ENCODE results near the gene ACVRL1. TPM values are rescaled to one million over a fixed set of nuclear protein-coding genes. Genes with fewer than 3 reads are reported as not detected.

Gene ACVRL1
- polyA plus RNA-seq, 1 experiment = 13.1 TPM

- Histone ChIP-seq H3K4me3 (ENCODE audit: low read depth, low read length) (no peak overlapping the region), H3K36me3 (ENCODE audit: control insufficient read depth, insufficient read depth, low read length) (no peaks in the 10 kb centered on the region), H3K27me3 (ENCODE audit: control insufficient read depth, insufficient read depth, low read length) (no peaks in the 10 kb centered on the region; the same call in 1 of the 2 replicates)
- DNase-seq (ENCODE audit: low read depth) = no peak
- TF ChIP-seq CTCF (IDR thresholded peaks at IDR 0.05; ENCODE audit: insufficient read depth, low read depth, low read length) = no peak
- ChIA-PET POLR2A (no interaction called here), CTCF (interaction anchor here (1.0 to 8.8 kb wide), 9 partner anchors 10 to 59 kb away, joined by 3 to 165 read pairs (median 13); partner anchors contain the start of genes ACVR1B and ACVRL1)
These were observed 18.2 kb downstream of the ACVRL1 start for GRCh38 chr12:51925346-51926063.

- H3K27me3 ChIP-seq (ENCODE audit: control insufficient read depth, insufficient read depth, low read length) = no peaks in the 10 kb centered on the region; the same call in 1 of the 2 replicates
- H3K36me3 ChIP-seq (ENCODE audit: control insufficient read depth, insufficient read depth, low read length) = no peaks in the 10 kb centered on the region
- DNase-seq (ENCODE audit: low read depth) = no peak
- ChIA-PET CTCF (interaction anchor here (1.0 to 8.8 kb wide), 9 partner anchors 8 to 58 kb away, joined by 3 to 165 read pairs (median 11); partner anchors contain the start of gene ACVRL1), POLR2A (no interaction called here)
- H3K4me3 ChIP-seq (ENCODE audit: low read depth, low read length) = no peak overlapping the region
- no peak for TF ChIP-seq CTCF (IDR thresholded peaks at IDR 0.05; ENCODE audit: insufficient read depth, low read depth, low read length)
These were observed 18.8 kb downstream of the ACVRL1 start for GRCh38 chr12:51926064-51926632.

GRCh38 chr12:51926718-51927117, 19.4 kb downstream of the ACVRL1 start:
- no peak for DNase-seq (ENCODE audit: low read depth)
- H3K4me3 ChIP-seq (ENCODE audit: low read depth, low read length) = no peak overlapping the region
- H3K36me3 ChIP-seq (ENCODE audit: control insufficient read depth, insufficient read depth, low read length) = no peaks in the 10 kb centered on the region
- TF ChIP-seq CTCF (IDR thresholded peaks at IDR 0.05; ENCODE audit: insufficient read depth, low read depth, low read length) = peak; percentile 44; the same call in 1 of the 2 replicates
- ChIA-PET CTCF (interaction anchor here (1.0 to 8.8 kb wide), 15 partner anchors 8 to 99 kb away, joined by 3 to 165 read pairs (median 5); partner anchors contain the start of gene ACVRL1), POLR2A (no interaction called here)
- H3K27me3 ChIP-seq (ENCODE audit: control insufficient read depth, insufficient read depth, low read length) = no peaks in the 10 kb centered on the region; the same call in 1 of the 2 replicates

GRCh38 chr12:51932218-51933076, 25.1 kb downstream of the ACVRL1 start:
- DNase-seq (ENCODE audit: low read depth) = no peak
- CTCF ChIA-PET = interaction anchor here (2.0 kb wide), 1 partner anchor 10 kb away, joined by 6 read pairs; no protein-coding TSS in a partner anchor
- no peak for TF ChIP-seq CTCF (IDR thresholded peaks at IDR 0.05; ENCODE audit: insufficient read depth, low read depth, low read length)
- Histone ChIP-seq H3K27me3 (ENCODE audit: control insufficient read depth, insufficient read depth, low read length) (peaks cover 4% of the 10 kb centered on the region; the same call in 1 of the 2 replicates), H3K36me3 (ENCODE audit: control insufficient read depth, insufficient read depth, low read length) (no peaks in the 10 kb centered on the region), H3K4me3 (ENCODE audit: low read depth, low read length) (no peak overlapping the region)
- POLR2A ChIA-PET = no interaction called here

Measured in BJ (cell line).